IPS-NIHi11 (cell line): ENCODE results near the gene CDH15.

ENCODE experiments used
- DNase-seq: peaks from one replicate; pipeline ENCODE4 v3.0.0; 2012; ENCODE audit warnings: mixed read lengths, low spot score

The CDH15 gene

GRCh38 chr16:89140981-89141883 lies 30.3 kb upstream of the CDH15 start:
- no peak for DNase-seq

- DNase-seq, result no peak
Observed at GRCh38 chr16:89141884-89142267, 29.7 kb upstream of the CDH15 start.

GRCh38 chr16:89142474-89143195 lies 28.9 kb upstream of the CDH15 start:
- DNase-seq, result no peak

GRCh38 chr16:89143201-89143741 lies 28.3 kb upstream of the CDH15 start:
- DNase-seq, result no peak

- no peak for DNase-seq
Observed at GRCh38 chr16:89143911-89144675, 27.5 kb upstream of the CDH15 start.

GRCh38 chr16:89144681-89145080 lies 26.9 kb upstream of the CDH15 start:
- no peak for DNase-seq

- no peak for DNase-seq
Observed at GRCh38 chr16:89145406-89146161, 26.0 kb upstream of the CDH15 start.

- DNase-seq, result no peak
Observed at GRCh38 chr16:89146211-89147005, 25.1 kb upstream of the CDH15 start.

- DNase-seq, result no peak
Observed at GRCh38 chr16:89147085-89147817, 24.3 kb upstream of the CDH15 start.

GRCh38 chr16:89149386-89149785 lies 22.2 kb upstream of the CDH15 start:
- DNase-seq, result no peak

- no peak for DNase-seq
Observed at GRCh38 chr16:89150090-89150835, 21.3 kb upstream of the CDH15 start.

- no peak for DNase-seq
Observed at GRCh38 chr16:89150981-89151380, 20.6 kb upstream of the CDH15 start.

- peak; percentile 61 for DNase-seq
Observed at GRCh38 chr16:89152831-89153700, 18.5 kb upstream of the CDH15 start.

- DNase-seq, result no peak
Observed at GRCh38 chr16:89153848-89154271, 17.7 kb upstream of the CDH15 start.

- no peak for DNase-seq
Observed at GRCh38 chr16:89154390-89155183, 17.0 kb upstream of the CDH15 start.

GRCh38 chr16:89155184-89155679 lies 16.3 kb upstream of the CDH15 start:
- no peak for DNase-seq
